ENCODE data around the gene SCN5A. TPM values are rescaled to one million over a fixed set of nuclear protein-coding genes. Genes with fewer than 3 reads are reported as not detected.

The SCN5A gene
- total and polyA plus RNA-seq, 4 donors: 0.38 to 2.0 (median 0.61) TPM

DNA sequence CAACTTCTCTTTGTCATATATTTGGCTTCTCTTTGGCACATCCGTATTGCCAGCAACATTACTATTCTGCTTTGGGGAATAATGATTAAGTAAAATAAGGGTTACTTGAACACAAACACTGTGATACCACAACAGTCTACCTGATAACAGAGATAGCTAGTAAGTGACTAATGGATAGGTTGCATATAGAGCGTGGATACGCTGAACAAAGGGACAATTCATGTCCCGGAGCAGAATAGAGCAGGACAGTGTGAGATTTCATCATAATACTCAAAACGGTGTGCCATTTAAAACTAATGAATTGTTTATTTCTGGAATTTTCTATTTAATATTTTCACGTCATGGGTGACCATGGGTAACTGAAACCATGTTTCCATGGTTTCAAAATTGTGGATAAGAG is 54.1 kb downstream of the SCN5A start:
- 71 to 80% methylated on average over 6 of the region's 6 CpGs for WGBS, 2 donors
- Histone ChIP-seq H3K9me3 (ENCODE audit: control insufficient read depth, low read length) (no peaks in the 10 kb centered on the region), H3K27me3 (ENCODE audit: control insufficient read depth in 1 of 2, insufficient read depth in 2 of 2, low read length in 1 of 2) (no peaks in the 10 kb centered on the region), H3K4me1 (ENCODE audit: control insufficient read depth in 1 of 2, insufficient read depth in 2 of 2, low read length in 2 of 2) (no peaks in the 10 kb centered on the region), H3K27ac (ENCODE audit: low read depth in 1 of 2, low read length in 2 of 2) (no peak overlapping the region), H3K36me3 (ENCODE audit: control insufficient read depth in 1 of 2, insufficient read depth in 2 of 2, low read length in 1 of 2) (no peaks in the 10 kb centered on the region), H3K4me3 (ENCODE audit: low read length in 2 of 2) (no peak overlapping the region)
- ATAC-seq (ENCODE audit: low FRiP score) (no peak), DNase-seq (no peak)
- intact Hi-C loops (cut with DNase I): no loop called here

GRCh38 chr3:38590521-38590920 is 59.0 kb downstream of the SCN5A start:
- no peaks in the 10 kb centered on the region for H3K9me3 ChIP-seq (ENCODE audit: control insufficient read depth, low read length)
- no peaks in the 10 kb centered on the region for H3K27me3 ChIP-seq (ENCODE audit: control insufficient read depth in 1 of 2, insufficient read depth in 2 of 2, low read length in 1 of 2)
- H3K4me3 ChIP-seq (ENCODE audit: low read length in 2 of 2): no peak overlapping the region
- no peaks in the 10 kb centered on the region for H3K4me1 ChIP-seq (ENCODE audit: control insufficient read depth in 1 of 2, insufficient read depth in 2 of 2, low read length in 2 of 2)
- ATAC-seq (ENCODE audit: low FRiP score) (no peak), DNase-seq (no peak)
- WGBS, 2 donors: 70 to 81% methylated on average over 2 of the region's 2 CpGs
- intact Hi-C loops (cut with DNase I): no loop called here
- peaks cover 0 to 2% of the 10 kb centered on the region in 2 donors for H3K36me3 ChIP-seq (ENCODE audit: control insufficient read depth in 1 of 2, insufficient read depth in 2 of 2, low read length in 1 of 2)
- no peak overlapping the region for H3K27ac ChIP-seq (ENCODE audit: low read depth in 1 of 2, low read length in 2 of 2)

DNA sequence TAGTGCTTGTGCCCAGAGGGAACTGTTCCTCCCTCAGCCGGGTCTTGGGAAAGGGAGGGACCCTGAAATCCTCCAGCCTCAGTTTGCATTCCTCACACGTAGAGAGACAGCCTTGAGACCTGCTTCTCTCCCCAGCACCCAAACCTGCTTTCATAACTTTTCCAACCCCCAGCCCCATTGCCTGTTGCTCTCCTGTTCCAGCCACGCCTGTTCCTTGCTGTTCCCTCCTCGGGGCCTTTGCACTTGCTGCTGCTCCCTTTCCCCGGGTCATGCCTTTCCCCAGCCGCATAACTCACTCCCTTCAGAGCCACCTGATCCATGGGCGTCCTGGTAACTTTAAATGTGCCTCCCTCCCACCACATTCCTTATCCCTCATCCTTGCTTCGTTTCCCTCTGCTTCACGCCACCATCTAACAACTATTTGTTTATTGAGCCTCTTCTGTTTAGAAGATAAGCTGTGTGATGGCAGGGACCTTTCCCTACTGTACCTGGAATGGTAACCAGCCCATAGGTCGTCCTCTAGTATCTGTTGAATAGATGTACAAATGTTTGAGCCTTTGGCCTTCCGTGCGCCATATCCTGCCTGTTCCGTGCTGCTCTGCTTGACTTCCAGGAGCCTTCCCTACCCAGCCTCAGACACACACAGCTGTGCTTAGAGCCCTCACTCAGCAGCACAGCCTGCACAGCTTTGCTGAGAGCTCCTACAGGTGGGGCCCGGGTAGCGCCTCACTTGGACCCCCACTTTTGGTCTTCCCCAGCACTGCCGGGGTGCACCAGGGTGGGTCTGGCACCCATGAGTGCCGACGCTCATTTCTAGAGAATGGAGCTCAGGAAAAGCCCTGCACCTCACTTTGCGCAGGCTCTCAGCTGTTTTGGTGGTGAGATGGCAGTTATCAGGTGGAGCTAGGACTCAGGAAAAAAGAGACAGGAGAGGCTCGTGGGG is 60.2 kb downstream of the SCN5A start:
- H3K4me3 ChIP-seq (ENCODE audit: low read length in 2 of 2): no peak overlapping the region
- intact Hi-C loops (cut with DNase I): no loop called here
- no peak overlapping the region for H3K27ac ChIP-seq (ENCODE audit: low read depth in 1 of 2, low read length in 2 of 2)
- 80 to 81% methylated on average over 20 of the region's 20 CpGs for WGBS, 2 donors
- no peaks in the 10 kb centered on the region for H3K4me1 ChIP-seq (ENCODE audit: control insufficient read depth in 1 of 2, insufficient read depth in 2 of 2, low read length in 2 of 2)
- peaks cover 0 to 2% of the 10 kb centered on the region in 2 donors for H3K36me3 ChIP-seq (ENCODE audit: control insufficient read depth in 1 of 2, insufficient read depth in 2 of 2, low read length in 1 of 2)
- no peaks in the 10 kb centered on the region for H3K27me3 ChIP-seq (ENCODE audit: control insufficient read depth in 1 of 2, insufficient read depth in 2 of 2, low read length in 1 of 2)
- peak; percentile 17 to 45 for DNase-seq
- ATAC-seq (ENCODE audit: low FRiP score): no peak
- H3K9me3 ChIP-seq (ENCODE audit: control insufficient read depth, low read length): no peaks in the 10 kb centered on the region

GRCh38 chr3:38588371-38588971 is 61.0 kb downstream of the SCN5A start:
- peak; percentile 18 to 51 for DNase-seq
- H3K27ac ChIP-seq (ENCODE audit: low read depth in 1 of 2, low read length in 2 of 2): no peak overlapping the region
- ATAC-seq (ENCODE audit: low FRiP score): peak; percentile 24
- H3K27me3 ChIP-seq (ENCODE audit: control insufficient read depth in 1 of 2, insufficient read depth in 2 of 2, low read length in 1 of 2): no peaks in the 10 kb centered on the region
- WGBS, 2 donors: 54 to 60% methylated on average over 9 to 10 of the region's 10 CpGs
- intact Hi-C loops (cut with DNase I): no loop called here
- no peaks in the 10 kb centered on the region for H3K4me1 ChIP-seq (ENCODE audit: control insufficient read depth in 1 of 2, insufficient read depth in 2 of 2, low read length in 2 of 2)
- peaks cover 0 to 2% of the 10 kb centered on the region in 2 donors for H3K36me3 ChIP-seq (ENCODE audit: control insufficient read depth in 1 of 2, insufficient read depth in 2 of 2, low read length in 1 of 2)
- no peak overlapping the region for H3K4me3 ChIP-seq (ENCODE audit: low read length in 2 of 2)
- H3K9me3 ChIP-seq (ENCODE audit: control insufficient read depth, low read length): no peaks in the 10 kb centered on the region

DNA sequence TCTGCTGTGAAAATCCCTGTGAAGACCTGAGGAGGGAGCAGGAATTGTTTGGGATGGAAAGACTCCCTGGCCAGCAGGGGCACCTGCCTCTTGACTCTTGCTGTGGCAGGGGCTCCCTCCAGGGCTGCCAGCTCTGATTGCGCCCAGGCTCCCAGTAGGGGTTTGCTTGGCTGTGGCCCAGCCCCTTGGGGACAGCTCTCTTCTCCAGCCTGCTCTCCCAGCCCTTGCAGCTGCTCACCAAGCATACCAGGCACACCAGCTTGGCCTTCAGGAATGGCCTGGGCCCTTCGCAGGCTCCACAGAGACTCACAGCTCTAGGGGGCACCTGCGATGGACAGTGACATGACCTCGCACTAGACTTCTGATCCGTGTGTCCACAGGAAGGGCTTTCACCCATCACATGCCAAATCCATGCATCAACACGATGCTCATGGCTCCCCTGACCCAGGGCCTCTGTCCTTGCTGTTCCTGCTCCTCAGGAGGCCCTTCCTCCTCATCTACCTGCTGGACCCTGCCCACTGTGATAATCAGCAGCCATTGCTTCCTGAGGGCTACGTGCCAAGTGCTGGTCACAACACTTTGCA is 61.8 kb downstream of the SCN5A start:
- WGBS, 2 donors: 77 to 82% methylated on average over 7 of the region's 7 CpGs
- ATAC-seq (ENCODE audit: low FRiP score) (no peak), DNase-seq (peak; percentile 30 to 55)
- Histone ChIP-seq H3K27ac (ENCODE audit: low read depth in 1 of 2, low read length in 2 of 2) (no peak overlapping the region), H3K36me3 (ENCODE audit: control insufficient read depth in 1 of 2, insufficient read depth in 2 of 2, low read length in 1 of 2) (peaks cover 0 to 2% of the 10 kb centered on the region in 2 donors), H3K9me3 (ENCODE audit: control insufficient read depth, low read length) (no peaks in the 10 kb centered on the region), H3K4me1 (ENCODE audit: control insufficient read depth in 1 of 2, insufficient read depth in 2 of 2, low read length in 2 of 2) (no peaks in the 10 kb centered on the region), H3K27me3 (ENCODE audit: control insufficient read depth in 1 of 2, insufficient read depth in 2 of 2, low read length in 1 of 2) (no peaks in the 10 kb centered on the region), H3K4me3 (ENCODE audit: low read length in 2 of 2) (no peak overlapping the region)
- intact Hi-C loops (cut with DNase I): no loop called here

DNA sequence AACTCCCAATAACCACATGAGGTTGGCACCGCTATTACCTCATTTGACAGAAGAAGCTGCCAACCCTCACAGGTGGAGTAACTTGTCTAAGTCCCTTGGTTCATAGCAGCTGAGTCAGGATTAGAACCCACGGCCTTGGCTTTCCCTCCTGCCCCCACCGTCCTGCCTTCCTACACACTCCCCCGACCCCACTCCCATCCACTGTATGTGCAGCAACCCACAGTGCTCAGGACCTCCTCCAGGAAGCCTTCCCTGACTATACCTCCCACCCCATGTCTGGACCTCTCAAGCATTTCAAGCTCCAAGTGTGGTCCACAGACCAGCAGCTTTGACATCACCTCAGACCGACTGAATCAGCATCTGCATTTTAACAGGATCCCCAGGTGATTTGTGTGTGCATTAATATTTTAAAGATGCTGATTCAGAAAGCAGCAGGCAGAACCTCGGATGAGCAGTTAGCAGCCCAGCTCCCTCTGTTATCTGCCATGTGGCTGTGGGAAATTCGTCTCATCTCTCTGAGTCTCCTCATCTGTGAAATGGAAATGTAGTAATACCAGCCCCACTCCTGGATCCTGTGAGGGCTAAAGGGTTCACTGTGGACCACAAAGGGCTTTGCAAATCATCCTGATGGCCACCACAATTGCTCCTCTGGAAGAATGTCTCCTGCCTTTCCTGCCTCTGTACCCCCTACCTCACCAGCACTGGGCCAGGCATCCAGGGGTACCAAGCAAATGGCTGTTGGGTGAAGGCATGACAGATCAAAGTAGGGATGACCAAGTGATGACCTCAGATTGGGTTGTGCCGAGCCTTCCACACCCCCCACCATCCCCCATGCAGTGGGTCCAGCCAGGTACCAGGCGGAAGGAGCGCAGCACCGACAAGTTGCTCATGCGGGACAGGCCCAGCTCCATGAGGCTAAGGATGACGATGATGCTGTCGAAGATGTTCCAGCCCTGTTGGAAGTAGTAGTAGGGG is 62.7 kb downstream of the SCN5A start:
- H3K36me3 ChIP-seq (ENCODE audit: control insufficient read depth in 1 of 2, insufficient read depth in 2 of 2, low read length in 1 of 2): peaks cover 0 to 2% of the 10 kb centered on the region in 2 donors
- peak; percentile 31 to 38 for DNase-seq
- H3K27me3 ChIP-seq (ENCODE audit: control insufficient read depth in 1 of 2, insufficient read depth in 2 of 2, low read length in 1 of 2): no peaks in the 10 kb centered on the region
- no peak overlapping the region for H3K4me3 ChIP-seq (ENCODE audit: low read length in 2 of 2)
- intact Hi-C loops (cut with DNase I): no loop called here
- no peaks in the 10 kb centered on the region for H3K4me1 ChIP-seq (ENCODE audit: control insufficient read depth in 1 of 2, insufficient read depth in 2 of 2, low read length in 2 of 2)
- no peak overlapping the region for H3K27ac ChIP-seq (ENCODE audit: low read depth in 1 of 2, low read length in 2 of 2)
- no peaks in the 10 kb centered on the region for H3K9me3 ChIP-seq (ENCODE audit: control insufficient read depth, low read length)
- no peak for ATAC-seq (ENCODE audit: low FRiP score)
- 87 to 88% methylated on average over 14 of the region's 14 CpGs for WGBS, 2 donors

- Histone ChIP-seq H3K4me1 (ENCODE audit: control insufficient read depth in 1 of 2, insufficient read depth in 2 of 2, low read length in 2 of 2) (no peaks in the 10 kb centered on the region), H3K4me3 (ENCODE audit: low read length in 2 of 2) (no peak overlapping the region), H3K36me3 (ENCODE audit: control insufficient read depth in 1 of 2, insufficient read depth in 2 of 2, low read length in 1 of 2) (peaks cover 0 to 2% of the 10 kb centered on the region in 2 donors), H3K27me3 (ENCODE audit: control insufficient read depth in 1 of 2, insufficient read depth in 2 of 2, low read length in 1 of 2) (no peaks in the 10 kb centered on the region), H3K9me3 (ENCODE audit: control insufficient read depth, low read length) (no peaks in the 10 kb centered on the region), H3K27ac (ENCODE audit: low read depth in 1 of 2, low read length in 2 of 2) (no peak overlapping the region)
- DNase-seq (peak in 1 of 2 donors; percentile 33), ATAC-seq (ENCODE audit: low FRiP score) (no peak)
- intact Hi-C loops (cut with DNase I): no loop called here
- 86 to 93% methylated on average over 8 of the region's 8 CpGs for WGBS, 2 donors
These were observed 63.6 kb downstream of the SCN5A start for GRCh38 chr3:38585791-38586420.

- intact Hi-C loops (cut with DNase I): no loop called here
- no peaks in the 10 kb centered on the region for H3K4me1 ChIP-seq (ENCODE audit: control insufficient read depth in 1 of 2, insufficient read depth in 2 of 2, low read length in 2 of 2)
- 86 to 90% methylated on average over 6 of the region's 6 CpGs for WGBS, 2 donors
- no peaks in the 10 kb centered on the region for H3K9me3 ChIP-seq (ENCODE audit: control insufficient read depth, low read length)
- ATAC-seq (ENCODE audit: low FRiP score) (no peak), DNase-seq (peak in 1 of 2 donors; percentile 30)
- H3K27ac ChIP-seq (ENCODE audit: low read depth in 1 of 2, low read length in 2 of 2): no peak overlapping the region
- peaks cover 0 to 2% of the 10 kb centered on the region in 2 donors for H3K36me3 ChIP-seq (ENCODE audit: control insufficient read depth in 1 of 2, insufficient read depth in 2 of 2, low read length in 1 of 2)
- H3K4me3 ChIP-seq (ENCODE audit: low read length in 2 of 2): no peak overlapping the region
- no peaks in the 10 kb centered on the region for H3K27me3 ChIP-seq (ENCODE audit: control insufficient read depth in 1 of 2, insufficient read depth in 2 of 2, low read length in 1 of 2)
These were observed 65.8 kb downstream of the SCN5A start for GRCh38 chr3:38583688-38584087.

All from aorta (tissue), 5 donors.